PC-3 (cell line): Measurements from ENCODE around the gene CDH4.

ENCODE experiments used
- EZH2 ChIP-seq: fragments of 300-600 bp; sonication (generic); IDR thresholded peaks from one replicate; pipeline ENCODE4 v1.6.1; 2017; ENCODE audit warnings: antibody characterized with exemption, mild to moderate bottlenecking, low read length; ENCODE audit not compliant: unreplicated experiment
- EZH2phosphoT487 ChIP-seq: fragments of 300-600 bp; sonication (generic); IDR thresholded peaks from 2 replicates; pipeline ENCODE4 v1.6.1; 2018; ENCODE audit warnings: mild to moderate bottlenecking, antibody characterized with exemption, low read length, borderline replicate concordance
- TF ChIP-seq, protein P1 (sequence below): fragments of 300-600 bp; sonication (generic); conservative IDR thresholded peaks from 2 replicates; pipeline ENCODE4 v1.5.1; 2017; ENCODE audit warnings: antibody characterized with exemption, low read depth, mild to moderate bottlenecking, low read length

DNA sequence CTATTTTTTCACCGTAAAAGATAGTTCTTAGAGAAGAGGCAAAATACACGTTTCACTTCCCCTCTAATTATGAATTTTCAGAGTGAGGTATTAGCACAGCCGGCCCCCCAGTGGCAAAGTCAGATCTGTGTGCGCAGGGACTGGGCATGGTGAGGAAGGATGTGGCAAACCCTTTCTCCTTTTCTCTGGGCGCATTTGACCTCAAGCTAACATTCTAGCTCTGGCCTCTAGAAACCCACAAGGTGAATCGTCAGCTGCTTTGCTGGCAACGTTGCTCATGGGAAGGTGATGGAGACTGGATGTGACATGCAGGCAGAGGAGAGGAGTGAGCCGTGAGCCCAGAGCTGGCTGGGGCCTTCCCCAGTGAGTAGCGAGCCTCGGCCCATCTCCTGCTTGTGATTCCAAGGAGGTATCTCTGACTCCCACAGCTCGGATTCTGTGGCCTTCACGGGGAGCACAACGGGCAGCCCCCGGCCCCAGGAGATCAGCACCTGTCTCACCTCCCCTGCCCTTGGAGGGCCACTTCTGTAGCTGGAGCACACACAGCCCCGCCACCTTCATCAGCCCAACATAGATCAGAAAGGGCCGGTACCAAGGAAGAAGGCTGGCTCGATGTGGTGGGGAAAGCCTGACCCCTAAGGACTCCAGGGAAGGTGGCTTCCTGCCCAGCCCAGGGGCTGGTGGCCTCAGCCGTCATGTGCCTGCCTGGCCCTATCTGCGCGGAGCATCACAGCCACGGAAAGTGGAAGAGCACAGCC lies 660.8 kb downstream of the CDH4 start:
- TF ChIP-seq, protein P1, sequence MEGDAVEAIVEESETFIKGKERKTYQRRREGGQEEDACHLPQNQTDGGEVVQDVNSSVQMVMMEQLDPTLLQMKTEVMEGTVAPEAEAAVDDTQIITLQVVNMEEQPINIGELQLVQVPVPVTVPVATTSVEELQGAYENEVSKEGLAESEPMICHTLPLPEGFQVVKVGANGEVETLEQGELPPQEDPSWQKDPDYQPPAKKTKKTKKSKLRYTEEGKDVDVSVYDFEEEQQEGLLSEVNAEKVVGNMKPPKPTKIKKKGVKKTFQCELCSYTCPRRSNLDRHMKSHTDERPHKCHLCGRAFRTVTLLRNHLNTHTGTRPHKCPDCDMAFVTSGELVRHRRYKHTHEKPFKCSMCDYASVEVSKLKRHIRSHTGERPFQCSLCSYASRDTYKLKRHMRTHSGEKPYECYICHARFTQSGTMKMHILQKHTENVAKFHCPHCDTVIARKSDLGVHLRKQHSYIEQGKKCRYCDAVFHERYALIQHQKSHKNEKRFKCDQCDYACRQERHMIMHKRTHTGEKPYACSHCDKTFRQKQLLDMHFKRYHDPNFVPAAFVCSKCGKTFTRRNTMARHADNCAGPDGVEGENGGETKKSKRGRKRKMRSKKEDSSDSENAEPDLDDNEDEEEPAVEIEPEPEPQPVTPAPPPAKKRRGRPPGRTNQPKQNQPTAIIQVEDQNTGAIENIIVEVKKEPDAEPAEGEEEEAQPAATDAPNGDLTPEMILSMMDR: no peak
- TF ChIP-seq EZH2 (no peak), EZH2phosphoT487 (no peak)
